Epithelial cell of esophagus (primary cell): ENCODE results near the gene ADI1.

Experiments
- DNase-seq: peaks from one replicate; pipeline ENCODE4 v3.0.0; 2010; ENCODE audit warnings: low read depth
- H3K4me3 ChIP-seq: 2 replicates; pipeline ENCODE4 v1.5.1; 2011; ENCODE audit warnings: mild to moderate bottlenecking, low read length, control low read depth
- TF ChIP-seq, protein P1 (sequence below): IDR thresholded peaks from 2 replicates; pipeline ENCODE4 v1.5.1; 2011; ENCODE audit warnings: low read depth, mild to moderate bottlenecking, low read length, control low read depth, inconsistent platforms; ENCODE audit not compliant: insufficient read depth; ENCODE audit errors: missing control alignments

ADI1 gene

DNA sequence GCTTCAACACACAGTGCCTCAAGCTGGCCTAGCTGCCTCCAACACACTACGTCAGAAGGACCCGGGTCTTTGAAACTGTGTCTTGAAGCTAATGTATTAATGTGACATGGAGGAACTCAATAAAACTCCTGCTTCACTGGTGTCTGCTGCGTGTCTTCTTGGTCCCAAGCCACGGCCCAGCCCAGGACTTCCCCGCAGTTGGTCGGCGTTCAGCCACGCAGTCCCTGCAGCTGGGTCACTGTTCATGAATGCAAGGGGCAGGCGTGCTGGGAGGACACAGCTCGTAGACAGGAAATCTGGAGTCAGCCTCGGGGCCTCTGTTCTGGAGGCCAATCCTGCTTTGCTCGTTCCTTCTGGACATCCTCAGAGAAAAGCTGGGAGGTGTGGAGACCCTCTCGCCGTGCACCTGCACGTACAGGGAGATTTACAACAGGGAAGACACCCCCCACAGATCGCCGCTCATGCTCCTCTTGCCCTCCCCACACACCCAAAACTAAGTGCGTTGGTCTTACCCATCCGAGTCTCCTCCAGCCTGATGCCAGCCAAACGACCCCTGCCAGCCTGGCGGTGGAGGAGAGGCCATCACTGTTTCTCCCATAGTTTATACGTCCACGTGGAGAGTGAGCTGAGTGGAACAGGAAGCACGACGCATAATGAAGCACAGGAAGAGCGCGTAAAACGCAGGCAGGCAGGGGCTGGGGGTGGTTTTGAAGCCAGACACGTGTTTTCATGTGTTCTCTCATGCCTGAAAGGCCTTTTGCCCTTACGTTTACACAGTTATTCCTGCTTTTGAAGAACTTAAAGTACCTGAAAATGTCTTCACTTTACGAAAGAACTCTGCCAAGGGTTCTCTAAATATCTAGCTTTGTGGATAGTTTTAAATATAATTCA lies 39.7 kb downstream of the ADI1 start:
- H3K4me3 ChIP-seq = no peak overlapping the region

GRCh38 chr2:3478846-3479385 lies 40.4 kb downstream of the ADI1 start:
- TF ChIP-seq, protein P1, sequence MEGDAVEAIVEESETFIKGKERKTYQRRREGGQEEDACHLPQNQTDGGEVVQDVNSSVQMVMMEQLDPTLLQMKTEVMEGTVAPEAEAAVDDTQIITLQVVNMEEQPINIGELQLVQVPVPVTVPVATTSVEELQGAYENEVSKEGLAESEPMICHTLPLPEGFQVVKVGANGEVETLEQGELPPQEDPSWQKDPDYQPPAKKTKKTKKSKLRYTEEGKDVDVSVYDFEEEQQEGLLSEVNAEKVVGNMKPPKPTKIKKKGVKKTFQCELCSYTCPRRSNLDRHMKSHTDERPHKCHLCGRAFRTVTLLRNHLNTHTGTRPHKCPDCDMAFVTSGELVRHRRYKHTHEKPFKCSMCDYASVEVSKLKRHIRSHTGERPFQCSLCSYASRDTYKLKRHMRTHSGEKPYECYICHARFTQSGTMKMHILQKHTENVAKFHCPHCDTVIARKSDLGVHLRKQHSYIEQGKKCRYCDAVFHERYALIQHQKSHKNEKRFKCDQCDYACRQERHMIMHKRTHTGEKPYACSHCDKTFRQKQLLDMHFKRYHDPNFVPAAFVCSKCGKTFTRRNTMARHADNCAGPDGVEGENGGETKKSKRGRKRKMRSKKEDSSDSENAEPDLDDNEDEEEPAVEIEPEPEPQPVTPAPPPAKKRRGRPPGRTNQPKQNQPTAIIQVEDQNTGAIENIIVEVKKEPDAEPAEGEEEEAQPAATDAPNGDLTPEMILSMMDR = no peak
- H3K4me3 ChIP-seq = no peak overlapping the region
- no peak for DNase-seq

More for the DNA sequence above, 39.7 kb downstream of the ADI1 start:
- DNase-seq = no peak
- TF ChIP-seq, protein P1 = no peak

GRCh38 chr2:3476985-3477327 lies 42.4 kb downstream of the ADI1 start:
- no peak overlapping the region for H3K4me3 ChIP-seq
- TF ChIP-seq, protein P1 = no peak
- DNase-seq = no peak

DNA sequence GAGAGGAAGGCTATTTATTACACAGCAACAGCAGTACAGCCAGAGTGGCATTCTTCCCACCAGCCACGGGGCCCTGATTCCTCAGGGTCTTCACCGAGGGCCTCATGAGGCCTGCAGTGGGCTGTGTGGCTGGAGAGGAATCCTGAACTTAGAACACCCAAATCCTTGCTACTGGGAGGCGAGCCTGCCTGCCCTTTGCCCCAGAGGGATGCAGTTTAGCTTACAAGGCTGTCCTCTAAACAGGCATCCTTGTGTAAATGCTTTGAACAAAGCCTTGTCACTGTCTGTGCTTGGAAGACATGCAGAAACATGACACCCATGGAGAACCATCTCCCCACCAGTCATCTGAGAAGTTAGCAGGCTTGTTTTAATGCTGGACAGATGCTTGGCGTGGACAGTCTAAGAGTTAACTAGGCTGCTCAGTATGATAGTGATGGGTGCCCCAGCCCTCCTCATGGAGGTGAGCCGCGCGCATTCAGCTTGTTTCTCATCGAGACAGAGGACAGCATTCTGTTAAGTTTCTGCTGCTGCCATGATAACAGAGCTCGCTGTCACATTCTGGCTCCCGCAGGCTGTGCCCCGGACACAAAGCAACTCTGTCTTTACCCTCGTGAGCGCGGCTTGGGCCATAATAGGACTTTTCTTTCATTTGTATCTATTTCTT lies 42.9 kb downstream of the ADI1 start:
- no peak for DNase-seq
- TF ChIP-seq, protein P1 = no peak
- no peak overlapping the region for H3K4me3 ChIP-seq

DNA sequence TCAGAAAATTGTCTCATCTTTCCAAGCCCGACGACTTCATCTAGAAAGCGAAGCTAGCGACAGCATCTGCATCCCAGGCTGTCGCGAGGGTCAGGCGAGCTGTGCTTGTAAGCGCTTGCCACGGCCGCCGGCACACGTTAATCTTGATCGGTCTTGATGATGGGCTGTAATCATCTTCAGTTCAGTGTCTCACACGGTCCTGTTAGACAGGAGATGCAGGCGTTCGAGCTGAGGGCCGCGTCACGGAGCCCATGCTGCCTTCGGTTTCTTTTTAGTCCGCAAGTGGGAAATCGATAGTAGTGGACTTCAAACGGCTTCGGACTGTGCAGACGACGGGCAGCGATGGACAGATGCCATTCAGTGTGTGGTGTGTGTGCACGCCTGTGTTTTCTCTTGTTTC lies 43.6 kb downstream of the ADI1 start:
- TF ChIP-seq, protein P1 = no peak
- no peak overlapping the region for H3K4me3 ChIP-seq
- no peak for DNase-seq

DNA sequence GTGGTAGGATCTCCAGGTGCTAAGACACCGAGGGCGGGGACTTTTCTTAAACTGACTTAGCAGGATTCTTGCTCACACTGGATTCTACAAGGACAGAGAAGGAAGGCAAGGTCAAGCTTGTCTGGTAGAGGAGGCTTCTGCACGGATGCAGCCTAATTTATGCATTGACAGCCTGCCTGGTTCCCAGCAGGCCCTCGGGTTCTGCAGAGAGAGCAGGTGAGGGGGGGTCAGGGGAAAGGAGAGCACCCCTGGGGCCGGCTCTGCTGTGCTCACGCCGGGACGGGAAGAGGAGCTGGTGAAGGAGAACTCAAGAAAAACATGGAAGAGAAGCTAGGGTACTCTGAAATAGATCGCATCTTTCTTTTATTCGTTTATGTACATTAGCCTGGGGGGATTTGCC lies 46.4 kb downstream of the ADI1 start:
- no peak for DNase-seq
- TF ChIP-seq, protein P1 = no peak
- no peak overlapping the region for H3K4me3 ChIP-seq
